GM19023 (cell line): ENCODE data around the gene MUC5AC.
"Not testable (repeated sequence)": the region's sequence is repeated elsewhere in the genome, so short reads cannot be mapped to it uniquely, and the experiment has no call there.

ENCODE experiments used
- ATAC-seq: cut with Tn5 transposase; IDR thresholded peaks from one replicate; pipeline ENCODE4 v1.9.1; 2021; ENCODE audit warnings: mild to moderate bottlenecking, moderate library complexity; ENCODE audit not compliant: unreplicated experiment

Gene MUC5AC

GRCh38 chr11:1248951-1249350, 91.2 kb downstream of the MUC5AC start:
- ATAC-seq = not testable (repeated sequence)

- ATAC-seq = not testable (repeated sequence)
These were observed 92.7 kb downstream of the MUC5AC start for GRCh38 chr11:1250411-1250810.
